Transverse colon (tissue), 4 donors: ENCODE measurements around the gene KIAA0408. TPM values are rescaled to one million over a fixed set of nuclear protein-coding genes. Genes with fewer than 3 reads are reported as not detected.
A peak's percentile ranks its signal among the peaks of the same experiment; 100 is the strongest.

Experiments used
- DNase-seq: peaks from one replicate; pipeline ENCODE4 v3.0.0-alpha.2; 2019
- H3K27ac ChIP-seq, 4 donors: fragments of 200-600 bp; sonication (generic); 2 replicates each; pipeline ENCODE4 v1.5.1; 2016 to 2018; ENCODE audit warnings: inconsistent platforms in 4 of 4
- H3K27me3 ChIP-seq: fragments of 200-600 bp; sonication (generic); 2 replicates; pipeline ENCODE4 v1.5.1; 2017; ENCODE audit warnings: inconsistent platforms
- H3K36me3 ChIP-seq, 4 donors: fragments of 200-600 bp; sonication (generic); 2 replicates each; pipeline ENCODE4 v1.5.1; 2017 to 2019; ENCODE audit warnings: inconsistent platforms in 4 of 4
- H3K4me1 ChIP-seq, 4 donors: fragments of 200-600 bp; sonication (generic); 2 replicates each; pipeline ENCODE4 v1.5.1; 2017 to 2020; ENCODE audit warnings: inconsistent platforms in 4 of 4
- H3K4me3 ChIP-seq, 4 donors: fragments of 200-600 bp; sonication (generic); 1 replicate in 1 of 4; 2 replicates in 3 of 4; pipeline versions ENCODE4 v1.5.1 to v1.6.1; 2017 to 2019; ENCODE audit warnings: inconsistent platforms in 4 of 4
- H3K9me3 ChIP-seq, 2 donors: fragments of 200-600 bp; sonication (generic); 2 replicates each; pipeline ENCODE4 v1.5.1; 2017 to 2019; ENCODE audit warnings: inconsistent platforms in 2 of 2
- CTCF ChIP-seq, 5 experiments: fragments of 200-600 bp in 3 of 5; fragments of 450-650 bp in 2 of 5; sonication (generic) in 3 of 5; IDR thresholded peaks; 1 replicate in 2 of 5; 2 replicates in 3 of 5; pipeline ENCODE4 v1.5.1; 2016 to 2017; ENCODE audit warnings: antibody characterized with exemption in 5 of 5, inconsistent platforms in 3 of 5, mild to moderate bottlenecking in 2 of 5, moderate library complexity in 1 of 5
- EP300 ChIP-seq: sonication (generic); formaldehyde crosslinking; IDR thresholded peaks from one replicate; pipeline ENCODE4 v1.6.1; 2017; ENCODE audit warnings: antibody characterized with exemption, low read depth
- POLR2A ChIP-seq: fragments of 450-650 bp; IDR thresholded peaks from one replicate; pipeline ENCODE4 v1.6.1; 2016; ENCODE audit warnings: antibody characterized with exemption, mild to moderate bottlenecking, moderate library complexity
- POLR2AphosphoS5 ChIP-seq, 3 donors: sonication (generic); formaldehyde crosslinking; IDR thresholded peaks; one replicate each; pipeline ENCODE4 v1.6.1; 2016; ENCODE audit warnings: antibody characterized with exemption in 3 of 3
- WGBS, 2 donors: methylation state at CpG; one replicate each; pipeline ENCODE4 v1.1.5; 2018; ENCODE audit warnings: low coverage in 1 of 2; 5-methylcytosine and 5-hydroxymethylcytosine counted together
- in situ Hi-C, 4 donors: fragments of 200-750 bp; cut with MboI; loops; one replicate each; pipeline versions ENCODE4 v1.15.0 to v1.15.1; 2017; ENCODE audit warnings: low sequenced_read_pairs in 3 of 4, low pct_ligation_motif_present in 1 of 4, low pct_unique_long_range_greater_than_20kb in 1 of 4
- intact Hi-C: fragments of 100-400 bp; cut with DNase I; formaldehyde crosslinking; loops from one replicate; pipeline ENCODE4 v1.15.1; 2023; ENCODE audit warnings: low total_unique reads
- total RNA-seq, 4 donors: library from RNA; depleted of rRNA; stranded (reverse); fragments of >200 nt; gene quantifications; one replicate each; pipeline ENCODE4 v1.1.0, GENCODE V29; 2016

The KIAA0408 gene
- total RNA-seq, 4 donors from 2014 or later = 4.9 to 8.9 (median 7.3) TPM

GRCh38 chr6:127496471-127496870 is 37.3 kb upstream of the KIAA0408 start:
- Histone ChIP-seq H3K27me3 (no peaks in the 10 kb centered on the region), H3K9me3 (no peaks in the 10 kb centered on the region), H3K4me3 (no peak overlapping the region), H3K27ac (no peak overlapping the region), H3K4me1 (no peaks in the 10 kb centered on the region), H3K36me3 (no peaks in the 10 kb centered on the region)
- DNase-seq = no peak
- 89 to 90% methylated on average over 1 of the region's 1 CpG for WGBS, 2 donors
- TF ChIP-seq EP300 (no peak), CTCF (IDR thresholded peaks at IDR 0.05) (no peak)
- intact Hi-C loops = no loop called here
- in situ Hi-C loops = no loop called here

- no peaks in the 10 kb centered on the region for H3K9me3 ChIP-seq
- TF ChIP-seq POLR2A (no peak), POLR2AphosphoS5 (IDR thresholded peaks at IDR 0.05) (no peak), EP300 (no peak), CTCF (IDR thresholded peaks at IDR 0.05) (no peak)
Measured at GRCh38 chr6:127494240-127494767, 35.1 kb upstream of the KIAA0408 start.

GRCh38 chr6:127489248-127489647 is 30.1 kb upstream of the KIAA0408 start:
- Histone ChIP-seq H3K36me3 (no peaks in the 10 kb centered on the region), H3K4me3 (no peak overlapping the region), H3K27me3 (no peaks in the 10 kb centered on the region), H3K9me3 (no peaks in the 10 kb centered on the region), H3K4me1 (peaks cover 0 to 8% (median 2%) of the 10 kb centered on the region in 4 donors), H3K27ac (no peak overlapping the region)
- TF ChIP-seq EP300 (no peak), CTCF (IDR thresholded peaks at IDR 0.05) (no peak), POLR2A (no peak), POLR2AphosphoS5 (IDR thresholded peaks at IDR 0.05) (no peak)
- no peak for DNase-seq
- in situ Hi-C loops = no loop called here
- intact Hi-C loops = no loop called here
- 97 to 100% methylated on average over 1 of the region's 1 CpG for WGBS, 2 donors

More at GRCh38 chr6:127494240-127494767, 35.1 kb upstream of the KIAA0408 start:
- Histone ChIP-seq H3K4me3 (no peak overlapping the region), H3K4me1 (no peaks in the 10 kb centered on the region), H3K36me3 (no peaks in the 10 kb centered on the region), H3K27ac (no peak overlapping the region), H3K27me3 (no peaks in the 10 kb centered on the region)
- in situ Hi-C loops (no loop called here), intact Hi-C loops (no loop called here)
- DNase-seq = no peak

- no peak for DNase-seq
- Histone ChIP-seq H3K27ac (no peak overlapping the region), H3K9me3 (no peaks in the 10 kb centered on the region), H3K36me3 (no peaks in the 10 kb centered on the region), H3K27me3 (no peaks in the 10 kb centered on the region), H3K4me1 (peaks cover 0 to 18% (median 5%) of the 10 kb centered on the region in 4 donors), H3K4me3 (no peak overlapping the region)
- in situ Hi-C loops = no loop called here
- TF ChIP-seq POLR2AphosphoS5 (IDR thresholded peaks at IDR 0.05) (no peak), POLR2A (no peak)
- intact Hi-C loops = no loop called here
- WGBS, 2 donors = 95 to 100% methylated on average over 3 of the region's 3 CpGs
Measured at GRCh38 chr6:127486934-127487333, 27.7 kb upstream of the KIAA0408 start.

- no peaks in the 10 kb centered on the region for H3K27me3 ChIP-seq
- H3K36me3 ChIP-seq = no peaks in the 10 kb centered on the region
- DNase-seq = no peak
- peaks cover 0 to 18% (median 5%) of the 10 kb centered on the region in 4 donors for H3K4me1 ChIP-seq
- 22 to 31% methylated on average over 3 of the region's 3 CpGs for WGBS, 2 donors
- H3K4me3 ChIP-seq = no peak overlapping the region
- no peaks in the 10 kb centered on the region for H3K9me3 ChIP-seq
- in situ Hi-C loops (no loop called here), intact Hi-C loops (no loop called here)
- TF ChIP-seq POLR2AphosphoS5 (IDR thresholded peaks at IDR 0.05) = no peak
- peak overlapping the region in 2 of 4 donors; percentile 25 to 33 for H3K27ac ChIP-seq
Measured at GRCh38 chr6:127484212-127484863, 25.1 kb upstream of the KIAA0408 start.
